ENCODE results near the gene PKHD1. TPM values are rescaled to one million over a fixed set of nuclear protein-coding genes. Genes with fewer than 3 reads are reported as not detected.
A peak's percentile ranks its signal among the peaks of the same experiment; 100 is the strongest.

The PKHD1 gene
- polyA plus RNA-seq, 4 donors: under 0.01 to 1.3 TPM; not detected in 2

GRCh38 chr6:52074155-52074554 lies 13.3 kb downstream of the PKHD1 start:
- H3K27ac ChIP-seq (ENCODE audit: low read depth in 1 of 3, low read length in 2 of 3): no peak overlapping the region
- H3K36me3 ChIP-seq (ENCODE audit: control insufficient read depth in 3 of 3, insufficient read depth in 2 of 3, low read depth in 1 of 3, low read length in 3 of 3): no peaks in the 10 kb centered on the region
- H3K4me3 ChIP-seq (ENCODE audit: low read depth in 1 of 3, low read length in 3 of 3): no peak overlapping the region
- DNase-seq: no peak
- peaks cover 0 to 5% (median 0%) of the 10 kb centered on the region in 3 donors for H3K27me3 ChIP-seq (ENCODE audit: control insufficient read depth in 3 of 3, insufficient read depth in 3 of 3, low read length in 3 of 3)
- FAIRE-seq: no peak
- H3K4me1 ChIP-seq (ENCODE audit: control insufficient read depth in 3 of 3, insufficient read depth in 2 of 3, low read depth in 1 of 3, low read length in 2 of 3): no peaks in the 10 kb centered on the region
- H3K9me3 ChIP-seq (ENCODE audit: control insufficient read depth in 2 of 2, insufficient read depth in 1 of 2, low read depth in 1 of 2, low read length in 1 of 2): no peaks in the 10 kb centered on the region
- 22 to 63% (median 50%) methylated on average over 2 of the region's 2 CpGs for WGBS, 3 donors

GRCh38 chr6:52065621-52066020 lies 21.8 kb downstream of the PKHD1 start:
- Histone ChIP-seq H3K36me3 (ENCODE audit: control insufficient read depth in 3 of 3, insufficient read depth in 2 of 3, low read depth in 1 of 3, low read length in 3 of 3) (no peaks in the 10 kb centered on the region), H3K4me3 (ENCODE audit: low read depth in 1 of 3, low read length in 3 of 3) (no peak overlapping the region), H3K27me3 (ENCODE audit: control insufficient read depth in 3 of 3, insufficient read depth in 3 of 3, low read length in 3 of 3) (no peaks in the 10 kb centered on the region), H3K9me3 (ENCODE audit: control insufficient read depth in 2 of 2, insufficient read depth in 1 of 2, low read depth in 1 of 2, low read length in 1 of 2) (no peaks in the 10 kb centered on the region), H3K27ac (ENCODE audit: low read depth in 1 of 3, low read length in 2 of 3) (no peak overlapping the region), H3K4me1 (ENCODE audit: control insufficient read depth in 3 of 3, insufficient read depth in 2 of 3, low read depth in 1 of 3, low read length in 2 of 3) (no peaks in the 10 kb centered on the region)
- DNase-seq (peak in 1 of 2 donors; percentile 30), FAIRE-seq (no peak)

- 24 to 33% (median 28%) methylated on average over 5 of the region's 5 CpGs for WGBS, 3 donors
- Histone ChIP-seq H3K4me3 (ENCODE audit: low read depth in 1 of 3, low read length in 3 of 3) (no peak overlapping the region), H3K27me3 (ENCODE audit: control insufficient read depth in 3 of 3, insufficient read depth in 3 of 3, low read length in 3 of 3) (no peaks in the 10 kb centered on the region), H3K9me3 (ENCODE audit: control insufficient read depth in 2 of 2, insufficient read depth in 1 of 2, low read depth in 1 of 2, low read length in 1 of 2) (no peaks in the 10 kb centered on the region), H3K27ac (ENCODE audit: low read depth in 1 of 3, low read length in 2 of 3) (no peak overlapping the region), H3K4me1 (ENCODE audit: control insufficient read depth in 3 of 3, insufficient read depth in 2 of 3, low read depth in 1 of 3, low read length in 2 of 3) (no peaks in the 10 kb centered on the region), H3K36me3 (ENCODE audit: control insufficient read depth in 3 of 3, insufficient read depth in 2 of 3, low read depth in 1 of 3, low read length in 3 of 3) (no peaks in the 10 kb centered on the region)
- no peak for FAIRE-seq
- peak; percentile 52 to 72 for DNase-seq
Measured at GRCh38 chr6:52063584-52064344, 23.6 kb downstream of the PKHD1 start.

GRCh38 chr6:52061481-52061880 lies 25.9 kb downstream of the PKHD1 start:
- no peaks in the 10 kb centered on the region for H3K4me1 ChIP-seq (ENCODE audit: control insufficient read depth in 3 of 3, insufficient read depth in 2 of 3, low read depth in 1 of 3, low read length in 2 of 3)
- WGBS, 3 donors: 88 to 94% (median 93%) methylated on average over 3 of the region's 3 CpGs
- no peaks in the 10 kb centered on the region for H3K27me3 ChIP-seq (ENCODE audit: control insufficient read depth in 3 of 3, insufficient read depth in 3 of 3, low read length in 3 of 3)
- H3K27ac ChIP-seq (ENCODE audit: low read depth in 1 of 3, low read length in 2 of 3): no peak overlapping the region
- H3K9me3 ChIP-seq (ENCODE audit: control insufficient read depth in 2 of 2, insufficient read depth in 1 of 2, low read depth in 1 of 2, low read length in 1 of 2): no peaks in the 10 kb centered on the region
- no peak overlapping the region for H3K4me3 ChIP-seq (ENCODE audit: low read depth in 1 of 3, low read length in 3 of 3)
- FAIRE-seq: no peak
- no peaks in the 10 kb centered on the region for H3K36me3 ChIP-seq (ENCODE audit: control insufficient read depth in 3 of 3, insufficient read depth in 2 of 3, low read depth in 1 of 3, low read length in 3 of 3)
- DNase-seq: no peak

GRCh38 chr6:52059821-52060220 lies 27.6 kb downstream of the PKHD1 start:
- Histone ChIP-seq H3K27ac (ENCODE audit: low read depth in 1 of 3, low read length in 2 of 3) (no peak overlapping the region), H3K9me3 (ENCODE audit: control insufficient read depth in 2 of 2, insufficient read depth in 1 of 2, low read depth in 1 of 2, low read length in 1 of 2) (no peaks in the 10 kb centered on the region), H3K27me3 (ENCODE audit: control insufficient read depth in 3 of 3, insufficient read depth in 3 of 3, low read length in 3 of 3) (no peaks in the 10 kb centered on the region), H3K4me3 (ENCODE audit: low read depth in 1 of 3, low read length in 3 of 3) (no peak overlapping the region), H3K36me3 (ENCODE audit: control insufficient read depth in 3 of 3, insufficient read depth in 2 of 3, low read depth in 1 of 3, low read length in 3 of 3) (no peaks in the 10 kb centered on the region), H3K4me1 (ENCODE audit: control insufficient read depth in 3 of 3, insufficient read depth in 2 of 3, low read depth in 1 of 3, low read length in 2 of 3) (no peaks in the 10 kb centered on the region)
- whole genome bisulfite sequencing, 3 donors: 25 to 53% (median 45%) methylated on average over 1 of the region's 1 CpG
- DNase-seq (no peak), FAIRE-seq (no peak)

GRCh38 chr6:52055451-52055850 lies 32.0 kb downstream of the PKHD1 start:
- DNase-seq (no peak), FAIRE-seq (no peak)
- Histone ChIP-seq H3K27ac (ENCODE audit: low read depth in 1 of 3, low read length in 2 of 3) (no peak overlapping the region), H3K9me3 (ENCODE audit: control insufficient read depth in 2 of 2, insufficient read depth in 1 of 2, low read depth in 1 of 2, low read length in 1 of 2) (no peaks in the 10 kb centered on the region), H3K4me3 (ENCODE audit: low read depth in 1 of 3, low read length in 3 of 3) (no peak overlapping the region), H3K4me1 (ENCODE audit: control insufficient read depth in 3 of 3, insufficient read depth in 2 of 3, low read depth in 1 of 3, low read length in 2 of 3) (peaks cover 0 to 9% (median 0%) of the 10 kb centered on the region in 3 donors), H3K27me3 (ENCODE audit: control insufficient read depth in 3 of 3, insufficient read depth in 3 of 3, low read length in 3 of 3) (no peaks in the 10 kb centered on the region), H3K36me3 (ENCODE audit: control insufficient read depth in 3 of 3, insufficient read depth in 2 of 3, low read depth in 1 of 3, low read length in 3 of 3) (no peaks in the 10 kb centered on the region)
- WGBS, 3 donors: 82 to 88% (median 88%) methylated on average over 7 of the region's 7 CpGs

- DNase-seq (peak in 1 of 2 donors; percentile 14), FAIRE-seq (no peak)
- H3K27me3 ChIP-seq (ENCODE audit: control insufficient read depth in 3 of 3, insufficient read depth in 3 of 3, low read length in 3 of 3): no peaks in the 10 kb centered on the region
- H3K4me1 ChIP-seq (ENCODE audit: control insufficient read depth in 3 of 3, insufficient read depth in 2 of 3, low read depth in 1 of 3, low read length in 2 of 3): peaks cover 0 to 16% (median 0%) of the 10 kb centered on the region in 3 donors
- no peaks in the 10 kb centered on the region for H3K9me3 ChIP-seq (ENCODE audit: control insufficient read depth in 2 of 2, insufficient read depth in 1 of 2, low read depth in 1 of 2, low read length in 1 of 2)
- H3K4me3 ChIP-seq (ENCODE audit: low read depth in 1 of 3, low read length in 3 of 3): no peak overlapping the region
- H3K36me3 ChIP-seq (ENCODE audit: control insufficient read depth in 3 of 3, insufficient read depth in 2 of 3, low read depth in 1 of 3, low read length in 3 of 3): no peaks in the 10 kb centered on the region
- H3K27ac ChIP-seq (ENCODE audit: low read depth in 1 of 3, low read length in 2 of 3): no peak overlapping the region
- 77 to 86% (median 86%) methylated on average over 8 of the region's 8 CpGs for WGBS, 3 donors
Measured at GRCh38 chr6:52053038-52053695, 34.2 kb downstream of the PKHD1 start.

- no peak for FAIRE-seq
- whole genome bisulfite sequencing, 3 donors: 49 to 63% (median 50%) methylated on average over 7 of the region's 7 CpGs
- Histone ChIP-seq H3K4me1 (ENCODE audit: control insufficient read depth in 3 of 3, insufficient read depth in 2 of 3, low read depth in 1 of 3, low read length in 2 of 3) (peaks cover 0 to 16% (median 0%) of the 10 kb centered on the region in 3 donors), H3K9me3 (ENCODE audit: control insufficient read depth in 2 of 2, insufficient read depth in 1 of 2, low read depth in 1 of 2, low read length in 1 of 2) (no peaks in the 10 kb centered on the region), H3K27me3 (ENCODE audit: control insufficient read depth in 3 of 3, insufficient read depth in 3 of 3, low read length in 3 of 3) (no peaks in the 10 kb centered on the region), H3K4me3 (ENCODE audit: low read depth in 1 of 3, low read length in 3 of 3) (no peak overlapping the region), H3K27ac (ENCODE audit: low read depth in 1 of 3, low read length in 2 of 3) (peak overlapping the region in 1 of 3 donors; percentile 46), H3K36me3 (ENCODE audit: control insufficient read depth in 3 of 3, insufficient read depth in 2 of 3, low read depth in 1 of 3, low read length in 3 of 3) (no peaks in the 10 kb centered on the region)
- no peak for DNase-seq
Measured at GRCh38 chr6:52050051-52050405, 37.4 kb downstream of the PKHD1 start.
